Measurements from ENCODE around the gene ARPC5.
A peak's percentile ranks its signal among the peaks of the same experiment; 100 is the strongest.

The ARPC5 gene

DNA sequence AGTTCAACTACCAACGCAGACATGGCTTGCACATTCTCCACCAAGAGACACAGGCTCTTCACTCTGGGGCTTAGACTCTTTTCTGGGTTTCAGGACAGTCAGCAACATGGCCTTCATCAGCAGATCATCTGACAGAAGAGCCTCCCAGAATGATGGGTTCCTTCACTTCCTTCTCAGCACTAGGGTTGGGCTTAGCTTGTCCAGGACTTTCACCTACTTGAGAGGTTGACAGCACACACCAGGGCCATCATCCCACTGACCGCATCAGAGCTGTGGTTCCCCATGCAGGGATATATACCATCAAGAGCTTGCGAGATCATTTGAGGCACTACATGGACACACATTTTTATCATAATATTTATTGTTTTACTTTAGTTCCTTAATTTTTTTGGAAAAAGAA lies 34.9 kb downstream of the ARPC5 start:
- H3K9ac ChIP-seq (ENCODE audit: low read depth, low read length), result no peak overlapping the region
- TF ChIP-seq EZH2 (IDR thresholded peaks at IDR 0.05; ENCODE audit: borderline replicate concordance, low read depth, low read length, severe bottlenecking), result no peak
- TF ChIP-seq, protein P1, sequence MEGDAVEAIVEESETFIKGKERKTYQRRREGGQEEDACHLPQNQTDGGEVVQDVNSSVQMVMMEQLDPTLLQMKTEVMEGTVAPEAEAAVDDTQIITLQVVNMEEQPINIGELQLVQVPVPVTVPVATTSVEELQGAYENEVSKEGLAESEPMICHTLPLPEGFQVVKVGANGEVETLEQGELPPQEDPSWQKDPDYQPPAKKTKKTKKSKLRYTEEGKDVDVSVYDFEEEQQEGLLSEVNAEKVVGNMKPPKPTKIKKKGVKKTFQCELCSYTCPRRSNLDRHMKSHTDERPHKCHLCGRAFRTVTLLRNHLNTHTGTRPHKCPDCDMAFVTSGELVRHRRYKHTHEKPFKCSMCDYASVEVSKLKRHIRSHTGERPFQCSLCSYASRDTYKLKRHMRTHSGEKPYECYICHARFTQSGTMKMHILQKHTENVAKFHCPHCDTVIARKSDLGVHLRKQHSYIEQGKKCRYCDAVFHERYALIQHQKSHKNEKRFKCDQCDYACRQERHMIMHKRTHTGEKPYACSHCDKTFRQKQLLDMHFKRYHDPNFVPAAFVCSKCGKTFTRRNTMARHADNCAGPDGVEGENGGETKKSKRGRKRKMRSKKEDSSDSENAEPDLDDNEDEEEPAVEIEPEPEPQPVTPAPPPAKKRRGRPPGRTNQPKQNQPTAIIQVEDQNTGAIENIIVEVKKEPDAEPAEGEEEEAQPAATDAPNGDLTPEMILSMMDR (IDR thresholded peaks at IDR 0.05; ENCODE audit: borderline replicate concordance, extremely low read depth, low read length, poor library complexity, severe bottlenecking), result no peak
- H3K27ac ChIP-seq (ENCODE audit: low read length), result no peak overlapping the region
- peaks cover 7% of the 10 kb centered on the region for H3K27me3 ChIP-seq (ENCODE audit: insufficient read depth, low read length, poor library complexity)
- H3K4me1 ChIP-seq (ENCODE audit: insufficient read depth, low read length), result no peaks in the 10 kb centered on the region
- no peak overlapping the region for H2AFZ ChIP-seq (ENCODE audit: low read depth, low read length)
- no peaks in the 10 kb centered on the region for H4K20me1 ChIP-seq (ENCODE audit: insufficient read depth, low read length)
- H3K4me3 ChIP-seq (ENCODE audit: low read depth in 1 of 2, low read length in 2 of 2), result no peak overlapping the region
- no peak overlapping the region for H3K4me2 ChIP-seq (ENCODE audit: insufficient read depth, low read length)
- H3K79me2 ChIP-seq (ENCODE audit: insufficient read depth, low read length), result no peaks in the 10 kb centered on the region
- DNase-seq (no peak), ATAC-seq (ENCODE audit: insufficient read depth, low read depth) (no peak)
- H3K9me3 ChIP-seq (ENCODE audit: insufficient read depth, low read length, severe bottlenecking), result no peaks in the 10 kb centered on the region
- no peaks in the 10 kb centered on the region for H3K36me3 ChIP-seq (ENCODE audit: insufficient read depth, low read length)

DNA sequence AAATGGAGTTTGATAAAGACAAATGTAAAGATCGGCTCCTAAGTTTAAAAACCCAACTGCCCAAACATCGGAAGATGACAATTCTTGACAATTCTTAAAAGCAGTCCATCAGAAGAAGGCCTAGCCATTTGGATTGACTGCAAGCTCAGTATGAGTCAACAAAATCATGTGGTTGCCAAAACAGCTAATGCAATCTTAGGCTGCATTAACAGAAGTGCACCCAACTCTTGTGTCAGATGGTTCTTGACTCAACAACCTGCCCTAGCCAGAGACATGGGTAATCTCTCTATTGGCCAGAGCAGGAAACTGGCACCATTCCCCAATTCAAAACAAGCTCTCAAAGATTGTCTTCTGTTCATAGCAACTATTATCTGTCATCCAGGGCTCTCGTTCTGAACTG lies 35.4 kb downstream of the ARPC5 start:
- no peak overlapping the region for H3K27ac ChIP-seq (ENCODE audit: low read length)
- no peak overlapping the region for H2AFZ ChIP-seq (ENCODE audit: low read depth, low read length)
- no peak for DNase-seq
- H3K4me1 ChIP-seq (ENCODE audit: insufficient read depth, low read length), result no peaks in the 10 kb centered on the region
- ATAC-seq (ENCODE audit: insufficient read depth, low read depth), result no peak
- no peaks in the 10 kb centered on the region for H4K20me1 ChIP-seq (ENCODE audit: insufficient read depth, low read length)
- no peak overlapping the region for H3K4me2 ChIP-seq (ENCODE audit: insufficient read depth, low read length)
- H3K27me3 ChIP-seq (ENCODE audit: insufficient read depth, low read length, poor library complexity), result peaks cover 7% of the 10 kb centered on the region
- no peaks in the 10 kb centered on the region for H3K9me3 ChIP-seq (ENCODE audit: insufficient read depth, low read length, severe bottlenecking)
- H3K9ac ChIP-seq (ENCODE audit: low read depth, low read length), result no peak overlapping the region
- no peaks in the 10 kb centered on the region for H3K79me2 ChIP-seq (ENCODE audit: insufficient read depth, low read length)
- H3K4me3 ChIP-seq (ENCODE audit: low read depth in 1 of 2, low read length in 2 of 2), result no peak overlapping the region
- no peaks in the 10 kb centered on the region for H3K36me3 ChIP-seq (ENCODE audit: insufficient read depth, low read length)
- TF ChIP-seq, protein P1 (IDR thresholded peaks at IDR 0.05; ENCODE audit: borderline replicate concordance, extremely low read depth, low read length, poor library complexity, severe bottlenecking), result no peak
- no peak for TF ChIP-seq EZH2 (IDR thresholded peaks at IDR 0.05; ENCODE audit: borderline replicate concordance, low read depth, low read length, severe bottlenecking)

DNA sequence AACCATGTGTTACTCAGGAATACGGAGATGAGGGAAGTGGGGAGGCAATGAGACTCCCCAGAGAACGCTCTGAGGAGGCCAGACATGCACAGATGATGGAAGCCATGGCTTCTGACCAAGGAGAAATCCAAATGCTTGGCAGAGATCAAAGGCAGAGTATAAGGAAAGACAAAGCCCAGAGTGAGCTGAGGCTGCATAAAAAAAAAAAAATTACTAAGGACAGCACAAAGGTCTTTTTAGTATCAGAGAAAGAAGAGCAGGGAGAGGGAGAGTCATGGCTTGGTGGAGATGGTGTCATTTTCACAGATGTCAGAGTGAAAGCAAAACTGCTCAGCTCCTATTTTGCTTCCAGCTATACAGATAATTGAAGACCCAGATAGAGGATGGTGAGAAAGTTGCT lies 37.2 kb downstream of the ARPC5 start:
- Histone ChIP-seq H3K9ac (ENCODE audit: low read depth, low read length) (no peak overlapping the region), H3K9me3 (ENCODE audit: insufficient read depth, low read length, severe bottlenecking) (no peaks in the 10 kb centered on the region), H3K4me2 (ENCODE audit: insufficient read depth, low read length) (no peak overlapping the region), H3K4me3 (ENCODE audit: low read depth in 1 of 2, low read length in 2 of 2) (no peak overlapping the region), H3K4me1 (ENCODE audit: insufficient read depth, low read length) (no peaks in the 10 kb centered on the region), H3K79me2 (ENCODE audit: insufficient read depth, low read length) (no peaks in the 10 kb centered on the region), H3K36me3 (ENCODE audit: insufficient read depth, low read length) (no peaks in the 10 kb centered on the region), H3K27ac (ENCODE audit: low read length) (no peak overlapping the region), H3K27me3 (ENCODE audit: insufficient read depth, low read length, poor library complexity) (peaks cover 7% of the 10 kb centered on the region), H4K20me1 (ENCODE audit: insufficient read depth, low read length) (no peaks in the 10 kb centered on the region), H2AFZ (ENCODE audit: low read depth, low read length) (no peak overlapping the region)
- DNase-seq, result no peak
- TF ChIP-seq EZH2 (IDR thresholded peaks at IDR 0.05; ENCODE audit: borderline replicate concordance, low read depth, low read length, severe bottlenecking), result no peak
- TF ChIP-seq, protein P1 (IDR thresholded peaks at IDR 0.05; ENCODE audit: borderline replicate concordance, extremely low read depth, low read length, poor library complexity, severe bottlenecking), result no peak
- ATAC-seq (ENCODE audit: insufficient read depth, low read depth), result peak; percentile 60; the same call in 2 of the 3 replicates

All from DND-41 (cell line).